GM21717 (cell line): ENCODE measurements around the gene COL18A1.
"Not testable (repeated sequence)": the region's sequence is repeated elsewhere in the genome, so short reads cannot be mapped to it uniquely, and the experiment has no call there.

Experiments
- ATAC-seq: cut with Tn5 transposase; IDR thresholded peaks from one replicate; pipeline ENCODE4 v1.9.1; 2021; ENCODE audit warnings: mild to moderate bottlenecking, moderate library complexity; ENCODE audit not compliant: unreplicated experiment

COL18A1 gene

GRCh38 chr21:45502600-45502999 is 97.6 kb downstream of the COL18A1 start:
- ATAC-seq, result no peak

GRCh38 chr21:45503226-45503625 is 98.3 kb downstream of the COL18A1 start:
- not testable (repeated sequence) for ATAC-seq

GRCh38 chr21:45504021-45504515 is 99.1 kb downstream of the COL18A1 start:
- no peak for ATAC-seq

- no peak for ATAC-seq
Measured at GRCh38 chr21:45504516-45505415, 99.8 kb downstream of the COL18A1 start.

DNA sequence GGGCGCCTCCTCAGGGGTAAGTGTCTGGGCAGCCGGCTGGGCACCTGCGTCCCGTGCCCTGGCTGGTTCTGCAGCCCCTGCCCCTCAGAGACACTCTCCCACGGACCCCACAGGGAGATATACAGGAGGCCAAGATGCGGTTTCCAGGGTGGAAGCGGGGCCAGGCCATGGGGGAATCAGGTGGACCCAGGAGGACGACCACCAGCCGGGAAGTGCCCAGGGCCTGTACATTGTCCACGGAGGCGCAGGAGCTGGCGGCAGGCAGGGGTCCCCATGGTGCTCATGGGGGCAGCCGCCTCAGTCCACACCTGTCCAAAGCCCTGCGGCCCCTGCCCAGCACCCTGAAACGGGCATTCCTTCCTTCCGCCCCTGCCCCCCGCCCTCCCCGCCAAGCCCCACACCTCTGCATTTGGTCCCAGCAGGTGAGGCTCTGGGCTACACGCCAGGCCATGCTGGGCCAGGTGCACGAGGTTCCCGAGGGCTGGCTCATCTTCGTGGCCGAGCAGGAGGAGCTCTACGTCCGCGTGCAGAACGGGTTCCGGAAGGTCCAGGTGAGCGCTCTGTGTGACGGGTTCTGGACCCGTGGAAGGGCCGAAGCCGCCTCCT is 100.6 kb downstream of the COL18A1 start:
- no peak for ATAC-seq

GRCh38 chr21:45506241-45506817 is 101.4 kb downstream of the COL18A1 start:
- ATAC-seq, result no peak

DNA sequence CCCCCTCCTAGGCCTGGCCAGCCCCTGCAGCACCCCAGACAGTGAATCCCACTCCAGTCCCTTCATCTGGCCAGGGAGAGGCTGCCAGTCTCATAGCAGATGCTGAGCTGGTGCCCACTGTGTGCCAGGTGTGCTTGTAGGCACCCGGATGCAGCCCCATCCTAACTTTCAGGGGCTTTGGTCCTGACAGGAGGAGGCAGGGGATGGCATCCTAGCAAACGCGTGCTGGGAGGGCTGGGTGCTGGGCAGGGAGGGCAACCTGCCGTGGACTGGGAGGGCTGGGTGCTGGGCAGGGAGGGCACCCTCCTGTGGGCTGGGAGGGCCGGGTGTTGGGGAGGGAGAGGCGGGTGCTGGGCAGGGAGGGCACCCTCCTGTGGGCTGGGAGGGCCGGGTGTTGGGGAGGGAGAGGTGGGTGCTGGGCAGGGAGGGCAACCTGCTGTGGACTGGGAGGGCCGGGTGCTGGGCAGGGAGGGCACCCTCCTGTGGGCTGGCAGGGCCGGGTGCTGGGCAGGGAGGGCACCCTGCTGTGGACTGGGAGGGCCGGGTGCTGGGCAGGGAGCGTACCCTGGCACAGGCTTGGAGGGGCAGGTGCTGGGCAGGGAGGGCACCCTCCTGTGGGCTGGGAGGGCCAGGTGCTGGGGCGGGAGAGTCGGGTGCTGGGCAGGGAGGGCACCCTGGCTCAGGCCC is 102.0 kb downstream of the COL18A1 start:
- no peak for ATAC-seq

- no peak for ATAC-seq
Measured at GRCh38 chr21:45507523-45507875, 102.5 kb downstream of the COL18A1 start.

DNA sequence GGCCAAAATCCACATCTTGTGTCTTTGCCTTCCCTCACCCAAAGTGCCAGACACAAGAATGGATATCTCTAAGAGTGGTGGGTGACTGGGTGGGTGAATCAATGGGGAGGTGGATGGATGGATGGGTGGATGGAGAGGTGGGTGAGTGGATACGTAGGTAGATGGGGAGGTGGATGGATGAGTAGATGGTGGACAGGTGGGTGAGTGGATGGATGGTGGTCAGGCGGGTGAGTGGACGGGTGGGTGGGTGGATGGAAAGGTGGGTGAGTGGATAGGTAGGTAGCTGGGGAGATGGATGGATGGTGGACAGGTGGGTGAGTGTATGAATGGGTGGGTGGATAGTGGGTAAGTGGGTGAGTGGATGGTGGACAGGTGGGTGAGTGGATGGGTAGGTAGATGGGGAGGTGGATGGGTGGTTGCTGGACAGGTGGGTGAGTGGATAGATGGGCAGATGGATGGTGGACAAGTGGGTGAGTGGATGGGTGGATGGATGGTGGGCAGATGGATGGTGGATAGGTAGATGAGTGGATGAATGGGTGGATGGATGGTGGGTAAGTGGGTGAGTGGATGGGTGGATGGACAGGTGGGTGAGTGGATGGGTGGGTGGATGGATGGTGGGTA is 103.0 kb downstream of the COL18A1 start:
- no peak for ATAC-seq

DNA sequence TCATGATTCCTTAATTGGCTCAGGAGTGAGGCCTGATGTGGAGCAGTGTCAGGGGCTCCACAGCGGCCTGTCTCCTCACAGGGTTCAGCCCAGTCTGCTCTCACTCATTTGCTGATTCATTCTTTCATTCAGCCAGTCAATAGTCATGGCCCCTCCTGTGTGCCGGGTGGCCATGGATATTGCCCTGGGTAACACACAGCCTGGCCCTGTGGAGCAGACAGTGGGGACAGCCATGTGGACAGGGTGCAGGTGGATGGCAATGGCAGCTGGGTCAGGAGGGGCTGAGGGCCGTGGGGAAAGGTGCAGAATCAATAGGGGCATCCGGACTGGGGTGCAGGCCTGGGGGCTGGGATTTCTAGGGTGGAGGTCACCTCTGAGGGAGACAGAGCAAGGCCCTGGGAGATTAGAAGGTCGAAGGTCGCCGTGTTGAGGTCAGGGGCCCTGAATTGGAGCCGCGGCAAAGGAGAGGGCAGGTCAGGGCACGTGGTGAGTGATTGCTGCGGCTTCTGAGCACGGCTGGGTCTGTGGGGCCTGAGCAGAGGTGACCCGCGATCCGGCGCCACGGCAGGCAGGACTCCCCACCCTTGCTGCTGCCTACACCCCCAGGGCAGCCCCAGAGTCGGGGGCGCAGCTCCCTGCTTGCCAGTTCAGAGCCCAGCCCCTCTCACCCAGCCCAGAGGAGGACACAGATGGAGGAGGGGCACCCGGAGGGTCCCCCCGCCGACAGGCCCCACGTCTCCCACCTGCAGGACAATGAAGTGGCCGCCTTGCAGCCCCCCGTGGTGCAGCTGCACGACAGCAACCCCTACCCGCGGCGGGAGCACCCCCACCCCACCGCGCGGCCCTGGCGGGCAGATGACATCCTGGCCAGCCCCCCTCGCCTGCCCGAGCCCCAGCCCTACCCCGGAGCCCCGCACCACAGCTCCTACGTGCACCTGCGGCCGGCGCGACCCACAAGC is 103.9 kb downstream of the COL18A1 start:
- ATAC-seq, result no peak

GRCh38 chr21:45509566-45510465 is 104.9 kb downstream of the COL18A1 start:
- ATAC-seq, result no peak

- no peak for ATAC-seq
Measured at GRCh38 chr21:45510466-45510955, 105.5 kb downstream of the COL18A1 start.

GRCh38 chr21:45511007-45511406 is 106.0 kb downstream of the COL18A1 start:
- no peak for ATAC-seq

DNA sequence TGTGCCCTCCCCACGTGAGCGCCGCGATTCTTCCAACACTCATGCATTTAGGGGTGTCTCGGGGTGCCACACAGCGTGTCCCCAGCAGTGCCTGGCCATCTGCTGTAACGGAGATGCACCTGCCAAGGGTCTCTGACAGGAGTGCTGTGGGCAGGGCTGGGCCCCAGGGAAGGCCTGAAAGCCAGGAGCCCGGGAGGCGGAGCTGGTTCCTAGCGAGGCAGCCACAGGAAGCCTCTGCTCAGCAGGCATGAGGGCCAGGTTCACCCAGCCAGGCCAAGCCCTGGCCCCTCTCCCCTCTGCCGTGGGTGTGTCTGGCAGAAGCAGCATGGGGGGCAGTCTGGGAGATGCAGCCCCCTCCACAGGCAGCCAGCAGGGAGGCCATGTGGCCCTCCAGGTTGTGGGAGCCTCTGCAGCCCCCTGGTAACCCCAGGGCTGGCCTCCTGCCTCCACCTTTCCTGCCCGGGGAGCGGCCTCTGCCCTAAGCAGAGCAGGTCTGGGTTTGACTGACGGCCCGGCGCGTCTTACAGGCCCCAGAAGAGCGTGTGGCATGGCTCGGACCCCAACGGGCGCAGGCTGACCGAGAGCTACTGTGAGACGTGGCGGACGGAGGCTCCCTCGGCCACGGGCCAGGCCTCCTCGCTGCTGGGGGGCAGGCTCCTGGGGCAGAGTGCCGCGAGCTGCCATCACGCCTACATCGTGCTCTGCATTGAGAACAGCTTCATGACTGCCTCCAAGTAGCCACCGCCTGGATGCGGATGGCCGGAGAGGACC is 106.9 kb downstream of the COL18A1 start:
- ATAC-seq, result no peak

DNA sequence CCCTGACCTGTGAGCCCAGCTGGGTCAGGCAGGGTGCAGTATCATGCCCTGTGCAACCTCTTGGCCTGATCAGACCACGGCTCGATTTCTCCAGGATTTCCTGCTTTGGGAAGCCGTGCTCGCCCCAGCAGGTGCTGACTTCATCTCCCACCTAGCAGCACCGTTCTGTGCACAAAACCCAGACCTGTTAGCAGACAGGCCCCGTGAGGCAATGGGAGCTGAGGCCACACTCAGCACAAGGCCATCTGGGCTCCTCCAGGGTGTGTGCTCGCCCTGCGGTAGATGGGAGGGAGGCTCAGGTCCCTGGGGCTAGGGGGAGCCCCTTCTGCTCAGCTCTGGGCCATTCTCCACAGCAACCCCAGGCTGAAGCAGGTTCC is 107.6 kb downstream of the COL18A1 start:
- no peak for ATAC-seq

- ATAC-seq, result no peak
Measured at GRCh38 chr21:45513003-45513717, 108.2 kb downstream of the COL18A1 start.

DNA sequence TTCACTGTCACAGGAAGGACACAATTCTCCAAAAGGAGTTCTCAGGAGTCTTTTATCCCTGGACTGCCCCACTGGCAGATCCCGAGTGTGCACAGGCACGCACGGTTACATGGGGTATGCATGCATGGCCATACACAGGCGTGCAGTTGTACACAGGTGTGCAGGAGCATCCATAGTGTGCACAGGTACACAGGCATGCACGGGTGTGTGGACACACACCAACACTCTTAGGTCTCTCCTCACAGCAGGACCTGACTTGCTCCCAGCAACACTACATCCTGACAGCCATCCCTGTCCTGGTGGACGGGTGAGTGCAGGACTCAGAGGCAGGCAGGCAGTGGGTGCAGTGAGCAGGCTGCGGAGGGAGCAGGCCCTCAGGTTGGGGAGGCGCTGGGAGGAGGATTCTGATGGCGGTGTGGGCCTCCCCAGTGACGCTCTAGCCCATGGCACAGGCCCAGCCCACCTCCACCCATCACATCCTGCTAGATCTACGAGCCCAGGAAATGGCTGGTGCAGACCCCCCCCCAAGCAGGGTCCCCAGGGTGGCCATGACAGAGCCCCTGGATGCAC is 108.9 kb downstream of the COL18A1 start:
- ATAC-seq, result no peak
